CD4-positive, CD25-positive, alpha-beta regulatory T cell (primary cell): ENCODE measurements around the gene ITPR2. TPM values are rescaled to one million over a fixed set of nuclear protein-coding genes. Genes with fewer than 3 reads are reported as not detected.

Source experiments
- ATAC-seq, 2 donors: fragments of 150-1000 bp; cut with Tn5 transposase; one replicate each; pipeline ENCODE4 v1.10.0; 2021; ENCODE audit warnings: low read depth in 2 of 2, moderate number of reproducible peaks in 2 of 2, moderate library complexity in 1 of 2
- DNase-seq, 3 donors: peaks; one replicate each; pipeline versions ENCODE4 v3.0.0 to v3.0.0-alpha.2; 2012 to 2022; ENCODE audit warnings: mixed read lengths in 1 of 3
- H3K27ac ChIP-seq: one replicate; pipeline ENCODE4 v1.7.0; 2013; ENCODE audit warnings: mild to moderate bottlenecking, low read length; ENCODE audit not compliant: insufficient read depth, poor library complexity, severe bottlenecking
- H3K27me3 ChIP-seq: one replicate; pipeline ENCODE4 v1.7.0; 2013; ENCODE audit warnings: low read length; ENCODE audit not compliant: control insufficient read depth, insufficient read depth
- H3K36me3 ChIP-seq: one replicate; pipeline ENCODE4 v1.7.0; 2013; ENCODE audit warnings: mild to moderate bottlenecking, low read length, moderate library complexity; ENCODE audit not compliant: control insufficient read depth, insufficient read depth
- H3K4me1 ChIP-seq: 2 replicates; pipeline ENCODE4 v1.7.0; 2013; ENCODE audit warnings: mild to moderate bottlenecking, low read length; ENCODE audit not compliant: insufficient read depth, control insufficient read depth, poor library complexity, severe bottlenecking
- H3K4me3 ChIP-seq: one replicate; pipeline ENCODE4 v1.7.0; 2013; ENCODE audit warnings: low read depth, mild to moderate bottlenecking, low read length, moderate library complexity
- H3K9me3 ChIP-seq, 2 experiments: 1 replicate in 1 of 2; 2 replicates in 1 of 2; pipeline ENCODE4 v1.7.0; 2013; ENCODE audit warnings: low read length in 2 of 2, mild to moderate bottlenecking in 1 of 2, moderate library complexity in 1 of 2; ENCODE audit not compliant: control insufficient read depth in 2 of 2
- H3K27ac Mint-ChIP-seq, 3 donors: one replicate each; pipeline ENCODE4 v1.8.0; 2020 to 2022; ENCODE audit warnings: mild to moderate bottlenecking in 3 of 3, mixed read lengths in 3 of 3, moderate library complexity in 2 of 3
- H3K27me3 Mint-ChIP-seq: one replicate; pipeline ENCODE4 v1.8.0; 2022; ENCODE audit warnings: mild to moderate bottlenecking, mixed read lengths
- H3K36me3 Mint-ChIP-seq: one replicate; pipeline ENCODE4 v1.8.0; 2020; ENCODE audit warnings: mixed read lengths
- H3K4me1 Mint-ChIP-seq, 4 donors: one replicate each; pipeline ENCODE4 v1.8.0; 2020 to 2022; ENCODE audit warnings: mixed read lengths in 4 of 4, mild to moderate bottlenecking in 1 of 4
- H3K4me3 Mint-ChIP-seq, 4 donors: one replicate each; pipeline ENCODE4 v1.8.0; 2020 to 2022; ENCODE audit warnings: mild to moderate bottlenecking in 4 of 4, mixed read lengths in 4 of 4, moderate library complexity in 3 of 4
- H3K9me3 Mint-ChIP-seq, 7 donors: one replicate each; pipeline ENCODE4 v1.8.0; 2020 to 2022; ENCODE audit warnings: mixed read lengths in 7 of 7, mild to moderate bottlenecking in 3 of 7, moderate library complexity in 2 of 7
- polyA plus RNA-seq, 4 donors: library from polyadenylated mRNA; unstranded; fragments of 300-500 nt; fragmentation: Illumina TruSeq; gene quantifications; one replicate each; pipeline ENCODE4 v1.2.3, GENCODE V29; 2021
- total RNA-seq: library from RNA; stranded (reverse); gene quantifications from one replicate; pipeline ENCODE4 v1.2.3, GENCODE V29; 2022

Gene ITPR2
- total and polyA plus RNA-seq, 5 donors from 2014 or later: 9.9 to 54.1 (median 11.7) TPM

DNA sequence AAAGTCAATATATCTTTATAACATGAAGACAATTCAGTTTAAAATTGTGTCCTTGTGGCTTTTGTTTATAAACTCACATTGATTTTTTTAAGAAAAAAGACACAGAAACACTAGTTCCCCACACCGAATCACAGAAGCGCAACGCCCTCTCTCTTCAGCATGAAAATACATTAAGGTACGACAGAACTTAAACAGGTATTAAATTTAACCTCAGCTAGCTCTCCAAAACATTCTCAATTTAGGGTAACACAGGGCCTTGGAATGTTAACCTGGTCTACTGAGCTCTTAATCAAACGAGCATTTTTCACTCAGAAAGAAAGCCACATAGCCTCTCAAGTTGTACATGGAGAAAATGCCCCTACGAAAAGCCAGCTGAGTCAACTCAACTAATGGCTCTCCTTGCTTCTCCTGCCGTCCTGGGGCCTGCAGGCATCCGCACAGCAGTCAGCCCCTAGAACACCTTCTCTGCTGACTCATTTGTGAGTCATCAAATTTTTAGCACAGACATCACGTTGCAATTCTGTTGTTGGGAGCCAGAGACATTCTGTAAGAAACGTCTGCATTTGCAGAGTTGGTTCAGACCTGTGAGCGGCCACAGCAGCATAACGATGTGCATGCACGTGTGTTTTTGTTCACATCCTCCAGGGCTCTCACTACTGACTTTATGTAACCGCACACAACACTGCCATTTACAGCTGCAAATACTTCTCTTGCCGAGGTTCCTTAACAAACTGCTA is 141.6 kb downstream of the ITPR2 start:
- Histone ChIP-seq H3K4me1 (no peaks in the 10 kb centered on the region), H3K4me3 (no peak overlapping the region), H3K36me3 (peaks cover 30% of the 10 kb centered on the region), H3K27ac (no peak overlapping the region), H3K9me3 (no peaks in the 10 kb centered on the region), H3K27me3 (no peaks in the 10 kb centered on the region)
- Mint-ChIP-seq H3K36me3 (peaks cover 60% of the 10 kb centered on the region), H3K27ac (no peak overlapping the region), H3K9me3 (no peaks in the 10 kb centered on the region), H3K4me1 (peaks cover 0 to 23% (median 2%) of the 10 kb centered on the region in 4 donors), H3K4me3 (no peak overlapping the region), H3K27me3 (no peaks in the 10 kb centered on the region)
- no peak for ATAC-seq
- DNase-seq: no peak

GRCh38 chr12:26690601-26691000 is 142.4 kb downstream of the ITPR2 start:
- no peak overlapping the region for H3K4me3 ChIP-seq
- no peak overlapping the region for H3K27ac Mint-ChIP-seq
- no peak for DNase-seq

GRCh38 chr12:26689281-26689841 is 143.6 kb downstream of the ITPR2 start:
- Histone ChIP-seq H3K27ac (no peak overlapping the region), H3K27me3 (no peaks in the 10 kb centered on the region), H3K4me1 (no peaks in the 10 kb centered on the region), H3K4me3 (no peak overlapping the region), H3K9me3 (no peaks in the 10 kb centered on the region), H3K36me3 (peaks cover 30% of the 10 kb centered on the region)
- Mint-ChIP-seq H3K4me1 (peaks cover 0 to 9% (median 0%) of the 10 kb centered on the region in 4 donors), H3K27me3 (no peaks in the 10 kb centered on the region), H3K36me3 (peaks cover 53% of the 10 kb centered on the region), H3K27ac (peak overlapping the region in 1 of 3 donors; percentile 87), H3K9me3 (peaks cover 0 to 3% (median 0%) of the 10 kb centered on the region in 7 donors), H3K4me3 (no peak overlapping the region)
- DNase-seq (no peak), ATAC-seq (no peak)

More at GRCh38 chr12:26690601-26691000, 142.4 kb downstream of the ITPR2 start:
- Mint-ChIP-seq H3K4me1 (peaks cover 0 to 15% (median 0%) of the 10 kb centered on the region in 4 donors), H3K4me3 (no peak overlapping the region), H3K27me3 (no peaks in the 10 kb centered on the region), H3K9me3 (peaks cover 0 to 1% (median 0%) of the 10 kb centered on the region in 7 donors), H3K36me3 (peaks cover 56% of the 10 kb centered on the region)
- H3K27me3 ChIP-seq: no peaks in the 10 kb centered on the region
- H3K4me1 ChIP-seq: no peaks in the 10 kb centered on the region
- H3K9me3 ChIP-seq: no peaks in the 10 kb centered on the region
- no peak overlapping the region for H3K27ac ChIP-seq
- H3K36me3 ChIP-seq: peaks cover 29% of the 10 kb centered on the region
- no peak for ATAC-seq

GRCh38 chr12:26688344-26688904 is 144.6 kb downstream of the ITPR2 start:
- Mint-ChIP-seq H3K4me3 (no peak overlapping the region), H3K9me3 (peaks cover 0 to 3% (median 0%) of the 10 kb centered on the region in 7 donors), H3K27ac (peak overlapping the region in 1 of 3 donors; percentile 14), H3K36me3 (peaks cover 53% of the 10 kb centered on the region), H3K27me3 (no peaks in the 10 kb centered on the region), H3K4me1 (peaks cover 0 to 9% (median 0%) of the 10 kb centered on the region in 4 donors)
- Histone ChIP-seq H3K27me3 (no peaks in the 10 kb centered on the region), H3K9me3 (no peaks in the 10 kb centered on the region), H3K4me1 (no peaks in the 10 kb centered on the region), H3K27ac (no peak overlapping the region), H3K36me3 (peaks cover 35% of the 10 kb centered on the region), H3K4me3 (no peak overlapping the region)
- no peak for ATAC-seq
- DNase-seq: no peak

DNA sequence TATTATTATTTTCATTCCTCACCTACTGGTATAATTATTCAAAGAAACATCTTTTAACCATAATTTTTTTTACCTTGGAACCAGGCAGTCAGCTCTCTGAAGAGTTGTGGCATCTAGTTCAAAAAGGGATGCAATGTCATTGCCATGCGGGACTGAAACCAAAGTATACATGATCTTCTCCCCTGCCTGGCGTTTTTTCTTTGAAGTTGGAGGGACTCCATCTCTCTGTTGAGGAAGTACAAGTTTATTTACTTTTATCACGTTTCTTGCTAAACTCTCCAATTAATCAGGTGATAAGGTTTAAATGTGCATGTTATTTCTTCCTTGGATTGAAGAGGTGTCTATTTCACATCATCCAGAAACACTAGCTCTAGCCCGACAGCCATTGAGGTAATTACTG is 146.6 kb downstream of the ITPR2 start:
- Histone ChIP-seq H3K27ac (no peak overlapping the region), H3K27me3 (no peaks in the 10 kb centered on the region), H3K4me1 (no peaks in the 10 kb centered on the region), H3K4me3 (no peak overlapping the region), H3K36me3 (peaks cover 43% of the 10 kb centered on the region), H3K9me3 (no peaks in the 10 kb centered on the region)
- Mint-ChIP-seq H3K36me3 (peaks cover 56% of the 10 kb centered on the region), H3K9me3 (peaks cover 0 to 3% (median 0%) of the 10 kb centered on the region in 7 donors), H3K27ac (no peak overlapping the region), H3K4me1 (peaks cover 0 to 9% (median 0%) of the 10 kb centered on the region in 4 donors), H3K27me3 (no peaks in the 10 kb centered on the region), H3K4me3 (no peak overlapping the region)
- no peak for ATAC-seq
- no peak for DNase-seq

DNA sequence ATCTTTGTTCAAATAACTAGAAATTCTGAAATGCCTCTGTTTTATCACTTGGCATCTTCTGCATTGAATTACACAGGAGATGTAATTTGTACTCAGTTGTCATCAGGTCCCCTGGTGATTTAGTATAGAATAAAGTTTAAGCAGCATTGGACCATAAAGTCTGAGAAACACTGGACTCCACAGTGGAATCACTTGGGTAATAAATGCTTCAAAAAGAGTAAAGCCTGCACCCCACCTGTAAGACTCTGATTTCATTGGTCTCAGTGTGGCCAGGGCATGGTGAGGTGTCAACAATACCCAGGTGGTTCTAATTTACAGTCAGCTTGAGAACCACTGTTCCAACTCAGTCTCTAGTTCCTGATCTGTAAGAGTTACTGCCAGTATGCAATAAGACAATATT is 148.9 kb downstream of the ITPR2 start:
- peaks cover 50% of the 10 kb centered on the region for H3K36me3 ChIP-seq
- H3K27me3 ChIP-seq: no peaks in the 10 kb centered on the region
- no peak overlapping the region for H3K4me3 Mint-ChIP-seq
- H3K27ac Mint-ChIP-seq: no peak overlapping the region
- no peaks in the 10 kb centered on the region for H3K27me3 Mint-ChIP-seq
- no peaks in the 10 kb centered on the region for H3K4me1 Mint-ChIP-seq
- H3K4me1 ChIP-seq: no peaks in the 10 kb centered on the region
- H3K27ac ChIP-seq: no peak overlapping the region
- no peak overlapping the region for H3K4me3 ChIP-seq
- no peaks in the 10 kb centered on the region for H3K9me3 ChIP-seq
- DNase-seq: no peak
- H3K9me3 Mint-ChIP-seq: peaks cover 0 to 3% (median 0%) of the 10 kb centered on the region in 7 donors
- peaks cover 64% of the 10 kb centered on the region for H3K36me3 Mint-ChIP-seq
- no peak for ATAC-seq

DNA sequence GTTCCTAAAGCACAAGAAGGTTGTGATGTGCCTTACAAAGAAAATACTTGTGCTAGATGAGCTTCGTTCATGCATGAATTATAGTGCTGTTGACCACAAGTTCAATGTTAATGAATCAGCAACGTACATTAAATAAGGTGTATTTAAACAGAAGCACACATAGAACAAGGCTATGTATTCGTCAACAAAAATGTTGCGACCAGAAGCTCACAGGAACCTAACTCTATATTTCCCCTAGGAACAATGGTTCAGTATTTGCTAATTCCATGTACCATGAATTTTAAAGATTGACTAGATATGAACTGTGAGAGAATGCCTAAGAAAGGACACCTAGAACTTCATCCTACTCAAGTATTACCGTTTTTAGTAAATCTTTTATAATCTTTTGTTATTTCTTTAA is 149.6 kb downstream of the ITPR2 start:
- no peaks in the 10 kb centered on the region for H3K4me1 Mint-ChIP-seq
- Histone ChIP-seq H3K36me3 (peaks cover 50% of the 10 kb centered on the region), H3K9me3 (no peaks in the 10 kb centered on the region), H3K4me3 (no peak overlapping the region), H3K27me3 (no peaks in the 10 kb centered on the region), H3K4me1 (no peaks in the 10 kb centered on the region), H3K27ac (no peak overlapping the region)
- H3K4me3 Mint-ChIP-seq: no peak overlapping the region
- H3K27me3 Mint-ChIP-seq: no peaks in the 10 kb centered on the region
- ATAC-seq: no peak
- H3K36me3 Mint-ChIP-seq: peaks cover 69% of the 10 kb centered on the region
- no peak for DNase-seq
- no peak overlapping the region for H3K27ac Mint-ChIP-seq
- H3K9me3 Mint-ChIP-seq: peaks cover 0 to 3% (median 0%) of the 10 kb centered on the region in 7 donors
